GM19025 (cell line): Measurements from ENCODE around the gene IQGAP1.
A peak's percentile ranks its signal among the peaks of the same experiment; 100 is the strongest.

ENCODE experiments used
- ATAC-seq: cut with Tn5 transposase; IDR thresholded peaks from one replicate; pipeline ENCODE4 v1.9.1; 2021; ENCODE audit warnings: mild to moderate bottlenecking, low read depth, moderate library complexity; ENCODE audit not compliant: unreplicated experiment

The IQGAP1 gene

DNA sequence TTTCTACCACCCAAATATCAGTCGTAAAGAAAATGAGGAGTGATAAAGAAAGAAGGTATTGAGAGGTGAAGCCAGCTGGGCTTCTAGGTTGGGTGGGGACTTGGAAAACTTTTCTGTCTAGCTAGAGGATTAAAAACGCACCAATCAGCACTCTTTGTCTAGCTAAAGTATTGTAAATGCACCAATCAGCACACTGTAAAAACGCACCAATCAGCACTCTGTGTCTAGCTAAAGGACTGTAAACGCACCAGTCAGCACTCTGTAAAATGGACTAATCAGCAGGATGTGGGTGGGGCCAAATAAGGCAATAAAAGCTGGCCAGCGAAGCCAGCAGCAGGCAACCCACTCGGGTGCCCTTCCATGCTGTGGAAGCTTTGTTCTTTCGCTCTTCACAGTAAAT is 13.0 kb upstream of the IQGAP1 start:
- ATAC-seq = no peak

DNA sequence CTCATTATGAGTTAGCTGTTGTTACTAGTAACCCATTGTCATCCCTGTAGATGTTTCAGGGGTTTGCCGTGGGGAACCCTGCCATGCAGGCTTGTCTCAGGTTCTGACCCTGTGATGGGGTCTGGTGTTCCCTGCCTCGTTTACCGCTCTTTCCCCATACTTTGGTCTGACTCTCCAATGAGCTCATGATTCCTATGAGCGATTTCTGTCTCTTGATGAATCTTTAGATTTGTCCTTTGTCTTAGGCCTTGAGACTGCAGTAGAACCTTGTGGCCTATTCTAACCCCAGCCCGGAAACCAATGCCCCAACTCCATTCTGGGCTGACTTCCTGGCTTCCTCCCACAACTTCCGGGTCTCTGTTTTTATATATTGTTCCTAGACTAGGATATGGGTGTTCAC is 11.3 kb upstream of the IQGAP1 start:
- no peak for ATAC-seq

DNA sequence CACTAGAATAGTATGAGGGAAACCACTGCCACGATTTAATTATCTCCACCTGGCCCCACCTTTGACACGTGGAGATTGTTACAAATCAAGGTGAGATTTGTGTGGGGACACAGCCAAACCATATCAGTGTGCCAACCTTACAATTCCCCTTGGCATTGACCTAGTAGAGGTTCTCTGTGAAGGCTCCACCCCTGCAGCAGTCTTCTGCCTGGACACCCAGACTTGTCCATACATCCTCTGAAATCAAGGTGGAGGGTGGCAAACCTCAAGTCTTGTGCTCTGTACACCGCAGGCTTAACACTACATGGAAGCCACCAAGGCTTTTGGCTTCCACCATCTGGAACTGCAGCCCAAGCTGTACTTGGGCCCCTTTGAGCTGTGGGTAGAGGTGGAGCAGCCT is 8.8 kb upstream of the IQGAP1 start:
- ATAC-seq = no peak

DNA sequence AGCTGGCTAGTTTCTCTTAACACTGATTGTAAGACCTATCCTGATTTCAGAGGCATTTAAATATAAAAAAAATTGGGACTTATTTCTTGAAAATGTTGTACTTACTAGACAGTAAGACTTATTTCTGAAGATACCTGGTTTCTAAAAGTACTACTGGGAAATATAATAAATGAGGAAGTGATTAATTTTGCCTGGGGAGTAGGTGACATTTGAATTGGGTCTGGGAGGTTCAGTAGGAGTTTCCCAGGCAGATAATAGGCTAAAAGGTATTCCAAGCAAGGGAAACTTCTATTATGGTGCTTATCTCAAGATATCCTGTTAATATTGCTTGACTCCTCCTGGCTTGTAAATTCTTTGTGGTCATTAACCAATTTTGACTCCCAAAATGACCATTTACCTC is 6.5 kb upstream of the IQGAP1 start:
- ATAC-seq = no peak

DNA sequence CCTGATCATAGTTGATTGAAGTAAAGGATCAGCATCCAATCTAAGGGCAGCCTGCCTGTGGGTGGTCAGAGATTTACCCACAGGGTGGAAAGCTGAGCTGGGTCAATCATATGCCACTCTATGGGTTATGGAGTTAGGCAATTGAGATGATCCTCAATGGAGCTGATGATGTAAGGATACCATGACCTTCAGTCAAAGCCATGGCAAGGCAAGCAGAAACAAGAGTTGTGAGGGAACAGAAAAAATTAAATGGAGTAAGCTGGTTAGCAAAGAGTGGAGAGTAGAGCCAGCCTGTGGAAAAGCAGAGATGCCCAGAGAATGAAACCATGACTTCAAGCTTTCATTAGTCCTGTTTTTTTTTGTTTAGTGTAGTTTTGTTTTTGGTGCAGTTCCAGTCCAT is 5.7 kb upstream of the IQGAP1 start:
- ATAC-seq = no peak

DNA sequence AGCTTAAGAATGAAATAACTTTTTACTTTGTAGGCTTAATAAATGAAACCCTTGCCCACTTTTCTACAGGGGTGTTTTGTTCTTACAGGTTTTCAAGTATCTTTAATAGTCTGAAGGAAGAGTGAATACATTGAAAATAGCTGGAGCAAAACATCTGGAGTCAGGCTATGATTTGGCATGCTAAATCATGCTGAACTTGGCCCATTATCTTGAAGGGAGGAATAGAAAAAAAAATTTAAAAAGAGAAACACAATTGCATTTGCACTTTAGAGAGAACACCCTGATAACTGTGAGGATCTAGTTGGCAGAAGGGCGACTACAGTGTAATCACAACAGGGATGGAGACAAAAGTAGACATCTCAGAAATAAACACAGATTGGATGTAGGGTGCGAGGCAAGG is 1.8 kb upstream of the IQGAP1 start:
- no peak for ATAC-seq

DNA sequence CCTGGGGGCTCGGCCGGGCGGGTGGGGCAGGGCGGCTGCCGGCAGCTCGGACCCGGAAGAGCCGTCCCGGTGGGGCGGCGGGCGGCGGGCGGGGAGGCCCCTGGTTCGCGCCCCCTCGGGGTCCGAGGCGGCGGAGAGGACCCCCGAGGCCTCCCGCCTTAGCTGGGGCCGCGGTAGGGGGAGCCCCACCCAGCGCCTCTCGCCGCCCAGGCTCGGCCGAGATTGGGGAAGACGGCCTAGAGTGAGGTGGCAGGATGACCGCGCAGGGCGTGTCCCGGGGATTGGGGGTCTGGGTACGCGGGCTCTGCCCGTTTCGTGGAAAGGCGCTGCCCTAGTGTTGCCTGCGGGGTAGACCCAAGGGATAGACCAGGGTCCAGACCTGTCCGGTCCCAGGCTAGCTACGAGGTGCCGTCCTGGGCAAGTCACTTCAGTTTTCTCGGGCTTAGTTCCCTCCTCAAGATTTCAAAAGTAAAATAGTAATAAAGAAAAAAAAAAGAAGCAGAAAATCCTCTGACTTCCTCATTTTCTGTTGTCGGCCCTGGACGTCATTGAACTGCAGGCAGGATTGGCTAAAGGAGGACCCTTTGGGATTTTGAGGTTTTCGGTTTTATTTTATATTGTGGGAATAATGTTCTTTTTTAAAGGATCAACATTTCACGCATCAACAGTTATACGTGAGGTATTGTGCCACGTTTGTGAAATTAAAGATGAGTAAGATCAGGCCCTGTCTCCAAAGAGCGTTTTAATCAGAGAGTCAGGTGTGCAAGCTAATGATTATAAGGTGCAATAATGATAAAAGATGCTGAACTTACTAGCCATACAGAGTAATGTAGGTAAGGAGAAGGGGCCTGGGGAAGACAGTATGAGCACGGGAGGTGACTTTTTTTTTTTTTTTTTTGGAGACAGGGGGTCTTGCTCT is 679 bp downstream of the IQGAP1 start:
- peak; percentile 49 for ATAC-seq

DNA sequence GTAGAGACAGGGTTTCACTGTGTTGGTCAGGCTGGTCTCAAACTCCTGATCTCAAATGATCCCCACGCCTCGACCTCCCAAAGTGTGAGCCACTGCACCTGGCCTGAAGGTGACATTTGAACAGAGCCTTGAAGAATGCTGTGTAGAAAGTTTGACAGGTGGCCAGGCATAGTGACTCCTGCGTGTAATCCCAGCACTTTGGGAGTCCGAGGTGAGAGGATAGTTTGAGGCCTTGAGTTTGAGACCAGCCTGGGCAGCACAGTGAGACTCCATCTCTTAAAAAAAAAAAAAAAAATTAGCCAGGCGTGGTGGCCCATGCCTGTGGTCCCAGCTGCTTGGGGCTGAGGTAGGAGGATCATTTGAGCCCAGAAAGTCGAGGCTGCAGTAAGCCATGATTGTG is 1.5 kb downstream of the IQGAP1 start:
- ATAC-seq = no peak

DNA sequence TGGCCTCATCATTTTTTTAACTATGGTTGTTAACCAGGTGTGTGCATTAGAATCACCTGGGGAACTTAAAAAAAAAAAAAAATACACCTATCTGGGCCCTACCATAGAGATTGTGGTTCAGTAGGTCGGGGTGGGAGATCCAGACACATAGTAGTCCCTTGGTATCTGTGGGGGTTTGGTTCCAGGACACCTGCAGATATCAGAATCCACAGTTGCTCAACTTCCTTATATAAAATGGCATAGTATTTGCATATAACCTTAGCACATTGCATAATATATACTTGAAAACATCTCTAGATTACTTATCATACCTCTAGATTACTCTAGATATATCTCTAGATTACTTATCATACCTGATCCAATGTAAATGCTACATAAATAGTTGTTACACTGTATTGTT is 5.0 kb downstream of the IQGAP1 start:
- no peak for ATAC-seq

DNA sequence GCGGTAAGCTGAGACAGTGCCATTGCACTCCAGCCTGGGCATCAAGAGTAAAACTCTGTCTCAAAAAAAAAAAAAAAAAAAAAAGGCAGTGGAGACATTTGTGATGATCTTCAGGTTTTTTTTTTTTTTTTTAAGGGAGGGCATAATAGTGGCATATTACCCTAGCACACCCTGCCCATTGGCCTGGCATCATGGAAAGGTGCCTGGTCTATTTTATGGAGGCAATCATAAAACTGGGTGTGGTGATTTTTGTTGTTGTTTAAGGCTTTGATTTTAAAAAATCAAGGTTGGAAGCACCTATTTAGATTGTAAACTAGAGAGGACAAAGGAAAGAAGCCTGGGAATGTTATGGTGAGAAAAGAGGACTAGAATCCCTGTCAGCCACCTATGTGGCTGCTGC is 6.0 kb downstream of the IQGAP1 start:
- ATAC-seq = no peak

DNA sequence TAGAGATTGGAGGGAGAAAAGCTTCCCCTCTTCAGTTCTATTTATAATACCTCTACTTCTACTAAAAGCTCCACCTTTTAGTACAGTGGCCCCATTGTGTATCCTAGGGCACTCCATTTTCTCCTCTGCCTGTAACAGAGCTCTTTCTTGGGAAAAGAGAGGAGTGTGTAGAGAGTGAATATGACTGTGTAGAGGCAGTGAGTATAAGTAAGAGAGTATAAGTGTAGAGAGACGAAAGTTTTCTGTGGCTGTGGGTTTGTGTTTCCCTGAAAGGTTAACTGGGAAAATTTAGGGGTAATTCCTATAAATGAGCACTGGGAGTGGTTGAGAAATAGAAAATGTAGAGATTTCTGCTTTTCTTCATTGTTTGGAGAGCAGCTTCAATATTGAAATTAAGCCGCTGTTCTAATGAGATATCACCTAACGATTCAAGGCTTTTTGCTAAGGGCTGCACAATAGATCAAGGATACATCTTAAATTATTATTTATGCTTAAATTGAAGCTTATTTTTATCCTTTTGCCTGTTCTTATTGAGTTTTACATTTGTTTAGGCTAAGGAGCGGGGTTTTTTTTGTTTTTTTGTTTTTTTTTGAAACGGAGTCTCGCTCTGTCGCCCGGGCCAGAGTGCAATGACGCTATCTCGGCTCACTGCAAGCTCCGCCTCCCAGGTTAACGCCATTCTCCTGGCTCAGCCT is 6.9 kb downstream of the IQGAP1 start:
- ATAC-seq = no peak

DNA sequence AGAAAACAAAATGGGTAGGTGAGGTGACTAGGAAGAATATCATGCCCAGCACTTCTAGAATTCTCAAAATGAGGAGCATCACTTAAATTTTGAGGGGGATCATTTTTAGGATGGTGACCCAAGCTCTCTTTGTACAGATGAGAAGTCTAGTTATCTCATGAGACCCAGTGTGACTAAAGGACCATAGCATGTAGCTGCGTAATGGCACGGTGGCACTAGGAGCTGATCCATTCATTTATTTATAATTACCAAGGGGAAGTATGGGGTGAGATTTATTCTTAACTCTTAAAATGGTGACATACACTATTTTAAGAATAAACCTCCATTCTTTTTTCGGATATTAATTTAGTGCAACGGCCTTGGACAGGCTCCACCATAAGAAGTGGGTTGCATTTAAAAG is 8.3 kb downstream of the IQGAP1 start:
- ATAC-seq = no peak

DNA sequence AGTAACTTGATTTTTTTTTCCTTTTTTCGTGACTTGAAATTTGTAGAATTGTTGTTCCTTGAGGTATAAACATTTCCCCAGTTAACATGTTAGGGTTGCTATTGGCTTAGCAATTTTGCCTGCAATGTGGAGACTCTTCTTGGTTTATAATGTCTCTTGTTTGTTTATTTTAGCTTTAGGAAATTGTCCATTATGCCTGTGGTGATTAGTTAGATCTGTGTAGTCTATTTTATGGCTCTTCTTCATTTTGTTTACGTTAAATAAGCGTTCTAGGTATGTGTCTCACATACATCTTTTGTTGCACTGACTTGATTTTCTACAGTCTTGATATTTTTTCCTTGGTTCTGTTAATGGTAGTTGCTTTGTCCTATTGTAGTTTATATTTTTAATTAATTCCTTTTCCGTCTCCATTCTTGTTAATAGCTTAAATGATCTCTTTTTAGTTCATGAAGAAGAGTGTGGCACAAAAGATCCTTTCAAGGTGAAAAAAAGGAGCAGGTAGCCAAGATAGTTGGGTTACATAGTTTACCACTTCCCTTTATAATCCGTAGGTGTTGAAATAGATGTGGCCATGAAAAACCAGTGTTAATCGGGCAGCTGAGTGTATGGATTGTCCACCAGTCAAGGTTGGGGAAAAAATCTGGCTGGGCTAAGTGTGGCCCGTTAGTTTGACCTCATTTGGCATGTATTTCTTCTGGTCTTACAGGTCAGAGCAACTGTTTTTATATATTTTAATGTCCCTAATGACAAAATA is 12.1 kb downstream of the IQGAP1 start:
- ATAC-seq = no peak

DNA sequence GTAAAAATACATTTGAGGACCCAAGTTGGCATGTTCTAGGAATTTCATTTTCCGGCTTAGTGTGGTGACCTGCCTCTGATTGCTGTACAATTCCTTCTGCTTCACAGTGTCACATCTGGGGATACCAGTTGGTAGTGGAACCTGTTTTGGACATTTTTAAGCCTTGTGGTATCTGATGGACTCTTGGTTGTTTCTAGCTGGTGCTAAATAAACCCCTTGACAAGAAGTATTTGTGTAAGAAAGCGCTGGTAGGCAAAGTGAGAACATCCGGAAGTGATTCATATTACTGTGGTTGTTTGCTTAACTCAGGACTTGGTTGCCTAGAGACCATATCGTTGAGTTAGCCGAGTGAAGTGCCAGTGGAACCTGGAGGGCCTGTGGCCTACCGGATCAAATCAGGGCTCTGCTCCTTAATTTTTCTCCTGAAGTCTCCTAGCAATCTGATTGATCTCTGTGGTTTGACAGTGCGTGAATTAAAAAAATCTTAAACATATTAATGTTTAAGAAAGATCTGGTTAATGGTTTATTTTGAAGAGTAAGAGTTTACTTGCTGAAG is 12.8 kb downstream of the IQGAP1 start:
- ATAC-seq = peak; percentile 100

DNA sequence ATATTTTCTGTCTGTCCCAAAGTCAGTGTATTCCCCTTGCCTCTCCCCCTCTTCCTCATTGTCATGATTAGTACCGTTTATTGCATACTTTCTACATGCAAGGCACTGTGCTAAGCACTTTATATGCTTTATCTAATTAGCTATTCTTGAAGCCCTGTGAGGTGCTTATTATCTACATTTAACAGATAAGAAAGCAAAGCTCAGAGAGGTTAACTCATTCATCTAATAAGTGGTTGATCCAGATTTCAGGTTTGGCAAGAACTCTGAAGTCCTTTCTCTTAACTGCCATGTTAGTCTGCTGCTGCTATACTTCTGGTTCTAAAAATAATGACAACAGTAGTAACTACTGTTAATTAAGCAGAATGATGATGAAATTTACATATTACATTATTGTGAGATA is 13.5 kb downstream of the IQGAP1 start:
- no peak for ATAC-seq

DNA sequence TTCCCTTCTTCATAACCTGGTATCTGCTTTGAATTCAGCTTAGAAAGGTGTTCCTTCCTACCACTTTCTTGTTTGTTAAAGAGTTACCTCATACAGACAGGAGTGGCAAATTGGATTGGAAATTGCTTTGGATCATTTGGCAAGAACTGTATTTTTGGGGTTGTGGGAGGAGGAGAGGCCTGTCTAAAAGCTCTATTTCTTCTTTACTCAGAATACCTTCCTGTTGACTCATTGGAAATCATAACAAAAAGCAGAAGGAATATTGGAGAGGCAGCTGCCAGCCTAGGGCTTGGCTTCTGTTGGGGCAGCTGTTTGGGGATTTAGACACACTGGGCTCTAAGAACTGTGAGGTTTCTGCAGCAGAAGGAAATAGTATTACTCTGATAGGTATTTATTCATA is 14.2 kb downstream of the IQGAP1 start:
- ATAC-seq = no peak

DNA sequence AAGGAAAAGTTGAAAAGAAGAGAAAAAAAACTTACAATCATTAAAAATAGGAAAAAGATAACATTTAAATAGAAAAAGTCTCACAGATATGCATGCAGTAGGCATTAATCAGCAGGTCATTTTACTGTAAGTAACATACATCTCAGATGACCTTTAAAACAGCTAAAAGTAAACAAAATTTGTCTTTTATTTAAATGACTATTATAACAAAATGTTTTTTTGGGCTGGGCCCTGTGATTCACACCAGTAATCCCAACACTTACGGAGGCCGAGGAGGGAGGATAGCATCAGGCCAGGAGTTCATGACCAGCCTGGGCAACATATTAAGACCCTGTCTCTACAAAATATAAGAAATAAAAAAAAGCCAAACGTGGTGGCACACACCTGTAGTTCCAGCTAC is 14.7 kb downstream of the IQGAP1 start:
- no peak for ATAC-seq

DNA sequence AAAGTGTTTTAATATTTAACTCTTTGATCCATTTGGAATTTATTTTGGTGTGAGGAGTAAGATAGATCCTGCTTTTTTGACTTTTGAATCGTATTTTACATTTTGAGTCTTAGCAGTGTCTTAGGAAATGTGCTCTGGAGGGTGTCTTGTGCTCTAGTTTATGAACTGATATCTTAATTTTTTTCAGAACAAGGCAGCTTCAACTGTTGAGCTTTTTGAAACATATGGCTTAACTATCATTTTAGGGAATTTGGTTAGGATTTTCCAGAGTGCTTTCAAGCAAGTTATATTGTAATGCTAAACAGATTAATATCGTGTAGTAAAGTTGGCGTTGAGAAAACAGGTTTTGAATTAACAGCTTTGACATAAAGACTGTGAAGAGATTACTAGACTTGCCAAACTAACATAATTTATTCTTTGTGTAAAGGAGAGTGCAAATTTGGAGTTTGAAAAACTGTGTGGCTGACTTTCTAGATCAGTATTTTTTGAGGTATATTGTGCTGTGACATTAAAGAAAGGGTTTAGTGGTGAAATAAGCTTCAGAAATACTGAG is 17.1 kb downstream of the IQGAP1 start:
- no peak for ATAC-seq

DNA sequence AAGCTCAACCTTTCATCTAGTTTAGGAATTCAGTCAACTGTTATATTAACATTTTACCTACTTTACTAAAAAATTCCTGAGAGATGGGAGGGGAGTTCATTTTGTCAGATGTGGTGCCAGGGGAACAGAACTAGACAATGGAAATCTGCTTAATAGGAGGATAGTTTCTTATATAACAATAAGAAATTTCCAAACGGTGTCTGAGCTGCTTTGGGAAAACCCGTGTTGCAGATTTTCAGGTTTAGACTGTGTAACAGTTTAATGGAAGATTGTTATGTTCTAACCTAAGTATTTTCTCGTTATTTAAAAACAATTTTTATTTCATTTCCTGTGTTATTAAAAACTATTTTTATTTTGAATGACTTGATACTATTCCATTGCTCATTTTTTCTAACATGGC is 19.3 kb downstream of the IQGAP1 start:
- no peak for ATAC-seq

DNA sequence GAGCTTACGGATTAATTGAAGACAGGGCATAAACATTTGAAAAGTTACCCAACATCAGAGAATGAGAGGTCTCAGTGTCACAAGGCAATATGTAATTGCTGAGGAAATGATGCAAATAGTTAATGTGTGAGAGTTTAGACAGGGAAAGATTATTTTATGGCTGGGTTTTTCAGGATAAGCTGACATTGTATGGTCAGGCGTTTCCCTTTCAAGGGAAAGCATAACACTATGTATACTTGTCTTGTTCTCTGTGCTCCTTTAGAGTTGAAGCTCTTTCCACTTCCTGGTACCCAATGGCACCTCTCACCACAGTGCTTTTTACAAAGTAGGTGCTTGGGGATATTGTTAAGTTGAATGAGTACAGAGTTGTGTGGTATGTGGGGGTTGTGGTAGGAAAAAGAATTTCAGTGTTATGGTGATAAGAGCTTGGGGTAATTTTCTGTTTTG is 19.9 kb downstream of the IQGAP1 start:
- ATAC-seq = no peak

DNA sequence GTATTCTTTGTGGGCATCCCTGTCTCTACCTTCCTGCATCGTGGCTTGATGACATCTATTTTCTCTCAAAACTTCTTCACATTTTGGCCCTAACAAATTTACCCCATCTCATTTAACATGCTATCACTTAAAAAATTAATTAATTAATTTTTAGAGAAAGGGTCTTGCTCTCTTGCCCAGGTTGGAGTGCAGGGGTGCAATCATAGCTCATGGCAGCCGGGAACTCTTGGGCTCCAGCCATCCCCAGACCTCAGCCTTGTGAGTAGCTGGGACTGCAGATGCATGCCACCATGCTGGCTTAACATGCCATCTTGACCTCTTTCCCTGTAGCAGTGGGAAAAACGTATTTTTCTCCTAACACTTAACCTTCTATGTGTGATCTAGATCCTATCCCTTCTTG is 20.6 kb downstream of the IQGAP1 start:
- no peak for ATAC-seq
